Pancreas (tissue), 10 donors: Measurements from ENCODE around the gene CCIN. TPM values are rescaled to one million over a fixed set of nuclear protein-coding genes. Genes with fewer than 3 reads are reported as not detected.

Experiments used
- ATAC-seq, 4 donors: fragments of 200-7000 bp; cut with Tn5 transposase; one replicate each; pipeline versions ENCODE4 v1.8.0 to v1.9.1; 2020; ENCODE audit warnings: mild to moderate bottlenecking in 4 of 4, moderate library complexity in 4 of 4
- DNase-seq, 6 donors: peaks; one replicate each; pipeline ENCODE4 v3.0.0-alpha.2; 2020
- FAIRE-seq: peaks from 2 replicates; lab custom pipeline; 2012; peaks lifted over from hg19 to GRCh38; lab: Jason Lieb, UNC
- H3K27ac ChIP-seq, 4 donors: fragments of 200-600 bp; sonication (generic); 1 replicate in 3 of 4; 2 replicates in 1 of 4; pipeline versions ENCODE4 v1.5.0 to v1.8.0; 2020
- H3K27me3 ChIP-seq, 4 donors: fragments of 200-600 bp; one replicate each; pipeline ENCODE4 v1.8.0; 2021
- H3K36me3 ChIP-seq, 3 donors: fragments of 200-600 bp; sonication (generic) in 1 of 3; one replicate each; pipeline versions ENCODE4 v1.5.0 to v1.8.0; 2020 to 2021
- H3K4me1 ChIP-seq, 3 donors: fragments of 200-600 bp; one replicate each; pipeline ENCODE4 v1.8.0; 2021
- H3K4me3 ChIP-seq, 4 donors: fragments of 200-600 bp; sonication (generic) in 2 of 4; one replicate each; pipeline versions ENCODE4 v1.5.0 to v1.8.0; 2020 to 2021
- H3K9me3 ChIP-seq, 4 donors: fragments of 200-600 bp; one replicate each; pipeline ENCODE4 v1.8.0; 2021
- WGBS, 2 donors: extraction: QIAGEN DNeasy Blood & Tissue Kit; methylation state at CpG; one replicate each; pipeline ENCODE4 v1.1.7; 2013; 5-methylcytosine and 5-hydroxymethylcytosine counted together
- intact Hi-C, 3 donors: fragments of 100-400 bp; cut with DNase I; formaldehyde crosslinking; loops; one replicate each; pipeline versions ENCODE4 v1.11.1 to v1.14.2; 2022
- polyA plus RNA-seq, 2 donors: library from polyadenylated mRNA; stranded (reverse); fragments of 200-250 nt; gene quantifications; one replicate each; pipeline ENCODE4 v1.2.3, GENCODE V29; 2013
- total RNA-seq, 6 donors: library from RNA; stranded (reverse); fragmentation: NEBNext Ultra II Directional in 4 of 6; extraction: Animal tissue kit (Norgen Biotek cat#: 25700) in 4 of 6; gene quantifications; one replicate each; pipeline versions ENCODE4 v1.2.1 to v1.2.4, GENCODE V29; 2021 to 2023
- TF ChIP-seq, protein P1 (sequence below), 4 donors: fragments of 200-600 bp; sonication (generic) in 3 of 4; IDR thresholded peaks; one replicate each; pipeline versions ENCODE4 v1.5.0 to v1.8.0; 2021; ENCODE audit warnings: antibody characterized with exemption in 4 of 4
- donor health status: healthy with polysubstance abuse.
- donor health status: DM: no; HTN: no; CAD: no; lungs with moderate emphysema.
- donor health status: DM: no; HTN: no; CAD: no.
- donor health status: control.
- donor health status: control.
- donor health status: Bipolar disorder and iron deficiency.
- donor health status: DM: yes; HTN: yes; CAD: no.
- donor health status: DM: no; HTN: no; CAD: no.
- donor health status: DM: no; HTN: no; CAD: no.
- donor health status: DM: yes; HTN: yes; CAD: no.

The CCIN gene
- total and polyA plus RNA-seq, 8 donors: 0.05 to 0.25 (median 0.11) TPM; not detected in 5

DNA sequence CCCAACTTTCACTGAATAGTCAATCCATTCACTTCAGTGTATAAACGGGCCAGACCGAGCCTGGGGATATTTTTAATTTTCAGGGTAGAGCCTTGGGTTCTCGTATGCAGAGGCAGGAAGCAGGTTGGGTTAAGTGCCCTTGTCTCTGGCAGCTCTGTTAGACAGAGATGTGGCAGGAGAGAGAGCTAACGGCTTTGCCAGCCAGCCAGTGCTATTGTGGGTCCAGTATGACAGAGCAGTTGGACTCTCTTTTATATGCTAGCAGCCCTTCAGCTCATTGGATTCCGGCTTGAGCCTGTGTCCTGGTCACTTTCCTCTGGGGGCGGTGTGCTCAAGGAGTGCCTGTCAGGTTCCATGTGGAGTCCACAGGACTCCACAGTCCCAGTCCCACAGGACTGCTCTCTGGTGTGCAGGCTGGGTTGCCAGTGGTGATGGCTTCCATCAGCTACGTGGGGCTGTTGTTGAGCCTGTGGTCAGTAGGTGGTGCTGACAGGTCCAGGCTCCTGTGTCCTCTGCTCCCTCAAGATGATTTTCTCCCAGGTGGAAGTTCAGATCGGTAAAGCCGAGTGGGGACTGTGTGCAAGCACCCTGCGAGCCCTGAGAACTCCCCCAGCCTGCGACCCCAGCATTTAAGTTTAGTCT, 35.8 kb downstream of the CCIN start:
- Histone ChIP-seq H3K9me3 (no peaks in the 10 kb centered on the region), H3K27me3 (no peaks in the 10 kb centered on the region), H3K36me3 (peaks cover 3 to 83% (median 29%) of the 10 kb centered on the region in 3 donors), H3K27ac (no peak overlapping the region), H3K4me3 (no peak overlapping the region), H3K4me1 (peaks cover 0 to 7% (median 0%) of the 10 kb centered on the region in 3 donors)
- TF ChIP-seq, protein P1, sequence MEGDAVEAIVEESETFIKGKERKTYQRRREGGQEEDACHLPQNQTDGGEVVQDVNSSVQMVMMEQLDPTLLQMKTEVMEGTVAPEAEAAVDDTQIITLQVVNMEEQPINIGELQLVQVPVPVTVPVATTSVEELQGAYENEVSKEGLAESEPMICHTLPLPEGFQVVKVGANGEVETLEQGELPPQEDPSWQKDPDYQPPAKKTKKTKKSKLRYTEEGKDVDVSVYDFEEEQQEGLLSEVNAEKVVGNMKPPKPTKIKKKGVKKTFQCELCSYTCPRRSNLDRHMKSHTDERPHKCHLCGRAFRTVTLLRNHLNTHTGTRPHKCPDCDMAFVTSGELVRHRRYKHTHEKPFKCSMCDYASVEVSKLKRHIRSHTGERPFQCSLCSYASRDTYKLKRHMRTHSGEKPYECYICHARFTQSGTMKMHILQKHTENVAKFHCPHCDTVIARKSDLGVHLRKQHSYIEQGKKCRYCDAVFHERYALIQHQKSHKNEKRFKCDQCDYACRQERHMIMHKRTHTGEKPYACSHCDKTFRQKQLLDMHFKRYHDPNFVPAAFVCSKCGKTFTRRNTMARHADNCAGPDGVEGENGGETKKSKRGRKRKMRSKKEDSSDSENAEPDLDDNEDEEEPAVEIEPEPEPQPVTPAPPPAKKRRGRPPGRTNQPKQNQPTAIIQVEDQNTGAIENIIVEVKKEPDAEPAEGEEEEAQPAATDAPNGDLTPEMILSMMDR (IDR thresholded peaks at IDR 0.05): no peak
- no peak for FAIRE-seq
- intact Hi-C loops: no loop called here
- ATAC-seq: peak in 3 of 4 donors; percentile 34 to 62 (median 37)
- 87 to 89% methylated on average over 11 of the region's 11 CpGs for WGBS, 2 donors
- DNase-seq: no peak

- Histone ChIP-seq H3K9me3 (no peaks in the 10 kb centered on the region), H3K4me1 (peaks cover 0 to 7% (median 0%) of the 10 kb centered on the region in 3 donors), H3K27me3 (no peaks in the 10 kb centered on the region), H3K27ac (no peak overlapping the region), H3K4me3 (no peak overlapping the region), H3K36me3 (peaks cover 0 to 67% (median 27%) of the 10 kb centered on the region in 3 donors)
- ATAC-seq (no peak), DNase-seq (no peak), FAIRE-seq (no peak)
- WGBS, 2 donors: 86 to 91% methylated on average over 4 of the region's 4 CpGs
- TF ChIP-seq, protein P1 (IDR thresholded peaks at IDR 0.05): no peak
- intact Hi-C loops: no loop called here
Measured at GRCh38 chr9:36207016-36207415, 37.8 kb downstream of the CCIN start.

DNA sequence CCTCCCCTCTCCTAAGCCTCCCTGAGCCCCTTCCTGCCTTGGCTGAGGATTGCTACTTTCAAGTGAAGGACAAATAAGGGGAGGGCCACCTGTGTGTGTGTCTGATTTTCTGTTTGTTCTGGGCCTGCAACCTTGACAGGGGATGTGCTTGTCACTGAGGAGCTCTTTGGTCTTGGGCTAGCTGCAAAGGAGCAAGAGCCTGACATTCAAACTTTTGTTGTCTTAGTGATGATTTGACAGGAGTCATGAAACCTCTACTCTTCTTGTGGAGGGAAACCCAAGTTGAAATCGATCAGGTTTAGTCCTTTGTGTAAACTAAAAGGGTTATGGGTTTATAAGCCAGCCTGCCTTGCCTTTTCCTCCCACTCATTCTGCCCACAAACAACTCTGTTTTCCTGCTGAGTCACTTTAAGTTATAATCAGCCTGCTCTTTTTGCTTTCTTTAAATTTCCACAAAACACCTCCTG, 38.4 kb downstream of the CCIN start:
- TF ChIP-seq, protein P1 (IDR thresholded peaks at IDR 0.05): no peak
- ATAC-seq (peak in 1 of 4 donors; percentile 19), FAIRE-seq (no peak), DNase-seq (no peak)
- peaks cover 0 to 66% (median 27%) of the 10 kb centered on the region in 3 donors for H3K36me3 ChIP-seq
- peaks cover 0 to 7% (median 0%) of the 10 kb centered on the region in 3 donors for H3K4me1 ChIP-seq
- no peaks in the 10 kb centered on the region for H3K27me3 ChIP-seq
- H3K27ac ChIP-seq: no peak overlapping the region
- H3K4me3 ChIP-seq: no peak overlapping the region
- 23 to 24% methylated on average over 1 of the region's 1 CpG for WGBS, 2 donors
- H3K9me3 ChIP-seq: no peaks in the 10 kb centered on the region
- intact Hi-C loops: no loop called here

GRCh38 chr9:36208521-36209253, 39.5 kb downstream of the CCIN start:
- no peaks in the 10 kb centered on the region for H3K9me3 ChIP-seq
- ATAC-seq: no peak
- peaks cover 0 to 55% (median 24%) of the 10 kb centered on the region in 3 donors for H3K36me3 ChIP-seq
- H3K27ac ChIP-seq: no peak overlapping the region
- WGBS, 2 donors: 72 to 86% methylated on average over 10 of the region's 10 CpGs
- no peaks in the 10 kb centered on the region for H3K27me3 ChIP-seq
- no peak for FAIRE-seq
- H3K4me1 ChIP-seq: peaks cover 0 to 7% (median 0%) of the 10 kb centered on the region in 3 donors
- no peak overlapping the region for H3K4me3 ChIP-seq
- TF ChIP-seq, protein P1 (IDR thresholded peaks at IDR 0.05): no peak
- intact Hi-C loops: no loop called here
- DNase-seq: no peak
